ENCODE data around the gene CIAO2B. TPM values are rescaled to one million over a fixed set of nuclear protein-coding genes. Genes with fewer than 3 reads are reported as not detected.

CIAO2B gene
- total RNA-seq, 1 experiment from 2014 or later, result 83.0 TPM

DNA sequence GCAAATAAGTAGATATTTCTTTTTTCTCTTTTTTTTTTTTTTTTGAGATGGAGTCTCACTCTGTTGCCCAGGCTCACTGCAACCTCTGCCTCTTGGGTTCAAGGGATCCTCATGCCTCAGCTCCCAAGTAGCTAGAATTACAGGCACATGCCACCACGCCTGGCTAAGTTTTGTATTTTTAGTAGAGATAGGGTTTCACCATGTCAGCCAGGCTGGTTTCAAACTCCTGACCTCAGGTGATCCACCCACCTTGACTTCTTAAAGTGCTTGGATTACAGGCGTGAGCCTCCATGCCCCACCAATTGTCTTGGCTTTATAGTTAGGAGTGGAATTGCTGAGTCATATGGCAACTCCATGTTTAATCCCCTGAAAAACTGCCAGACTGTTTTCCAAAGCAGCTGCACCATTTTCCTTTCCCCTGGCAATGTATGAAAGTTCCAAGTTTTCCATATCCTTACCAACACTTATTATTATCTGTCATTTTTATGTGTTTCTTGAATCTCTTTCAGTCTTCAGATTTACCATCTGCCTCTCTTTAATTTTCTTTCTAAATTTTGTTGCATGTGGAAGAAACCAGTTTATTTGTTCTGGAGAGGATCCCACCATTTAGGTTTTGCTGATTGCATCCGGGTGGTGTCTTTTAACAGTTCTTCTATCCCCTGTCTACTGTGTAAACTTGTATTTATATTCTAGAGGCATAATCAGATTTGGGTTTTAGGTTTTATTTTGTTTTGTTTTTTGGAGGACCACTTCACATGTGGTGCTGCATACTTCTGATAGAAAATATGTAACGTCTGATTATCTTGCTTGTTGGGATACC lies 17.0 kb upstream of the CIAO2B start:
- Mint-ChIP-seq H3K9me3 (peaks cover 6 to 8% of the 10 kb centered on the region in 2 experiments; a peak in 3 of 5 replicates), H3K27me3 (ENCODE audit: low read depth) (peaks cover 8% of the 10 kb centered on the region), H3K4me3 (no peak overlapping the region), H3K4me1 (peaks cover 11 to 13% of the 10 kb centered on the region in 2 experiments), H3K27ac (no peak overlapping the region), H3K36me3 (ENCODE audit: insufficient read depth in 1 of 3, low read depth in 3 of 3) (peaks cover 0 to 8% (median 6%) of the 10 kb centered on the region in 3 experiments; a peak in 4 of 7 replicates)
- Histone ChIP-seq H3K23me2 (ENCODE audit: insufficient read length, low read depth, low read length, poor library complexity, severe bottlenecking) (no peaks in the 10 kb centered on the region), H3K79me1 (ENCODE audit: insufficient read depth, low read depth, low read length, poor library complexity, severe bottlenecking) (no peaks in the 10 kb centered on the region), H3K27ac (ENCODE audit: insufficient read length, low read depth, low read length) (no peak overlapping the region), H2AFZ (ENCODE audit: low read length) (no peak overlapping the region), H2BK20ac (ENCODE audit: low read depth, low read length, poor library complexity, severe bottlenecking) (no peak overlapping the region), H3K56ac (ENCODE audit: insufficient read length, low read depth, low read length) (no peak overlapping the region), H3K23ac (ENCODE audit: insufficient read length, low read depth, low read length) (no peak overlapping the region), H4K8ac (replicated peaks; ENCODE audit: insufficient read length, low read depth, low read length) (no peak overlapping the region), H3K9ac (ENCODE audit: extremely low read depth, insufficient read length, low read length) (no peak overlapping the region), H3K14ac (ENCODE audit: insufficient read depth, low read length) (no peak overlapping the region), H3K4ac (ENCODE audit: low read depth, low read length) (no peak overlapping the region), H3K4me2 (ENCODE audit: insufficient read depth, insufficient read length, low read length) (no peak overlapping the region), H3K27me3 (ENCODE audit: insufficient read depth, low read length) (peaks cover 14% of the 10 kb centered on the region; the same call in 1 of the 2 replicates), H3K79me2 (ENCODE audit: insufficient read depth, low read length) (no peaks in the 10 kb centered on the region), H3K4me1 (ENCODE audit: insufficient read depth, low read length) (no peaks in the 10 kb centered on the region), H4K20me1 (ENCODE audit: control insufficient read depth, insufficient read depth, insufficient read length) (no peaks in the 10 kb centered on the region), H2BK15ac (ENCODE audit: low read depth, low read length) (no peak overlapping the region), H2BK120ac (ENCODE audit: low read depth, low read length, poor library complexity, severe bottlenecking) (no peak overlapping the region), H2BK5ac (ENCODE audit: insufficient read length, low read length) (no peak overlapping the region), H3T11ph (ENCODE audit: low read length) (no peak overlapping the region), H4K5ac (ENCODE audit: insufficient read length, low read depth, low read length) (no peak overlapping the region), H2BK12ac (ENCODE audit: insufficient read length, low read depth, low read length) (no peak overlapping the region), H4K91ac (ENCODE audit: insufficient read length, low read depth, low read length) (no peak overlapping the region), H3K18ac (ENCODE audit: insufficient read length, low read depth, low read length) (no peak overlapping the region), H3K9me3 (ENCODE audit: control insufficient read depth, low read depth, low read length) (no peaks in the 10 kb centered on the region), H2AK5ac (ENCODE audit: insufficient read length, low read length) (no peak overlapping the region)
- DNase-seq, result no peak
- no CpG with 5 or more reads among the region's 4 CpGs for WGBS (ENCODE audit: extremely low coverage, insufficient read length, low lambda C conversion rate)
- TF ChIP-seq, protein P1, sequence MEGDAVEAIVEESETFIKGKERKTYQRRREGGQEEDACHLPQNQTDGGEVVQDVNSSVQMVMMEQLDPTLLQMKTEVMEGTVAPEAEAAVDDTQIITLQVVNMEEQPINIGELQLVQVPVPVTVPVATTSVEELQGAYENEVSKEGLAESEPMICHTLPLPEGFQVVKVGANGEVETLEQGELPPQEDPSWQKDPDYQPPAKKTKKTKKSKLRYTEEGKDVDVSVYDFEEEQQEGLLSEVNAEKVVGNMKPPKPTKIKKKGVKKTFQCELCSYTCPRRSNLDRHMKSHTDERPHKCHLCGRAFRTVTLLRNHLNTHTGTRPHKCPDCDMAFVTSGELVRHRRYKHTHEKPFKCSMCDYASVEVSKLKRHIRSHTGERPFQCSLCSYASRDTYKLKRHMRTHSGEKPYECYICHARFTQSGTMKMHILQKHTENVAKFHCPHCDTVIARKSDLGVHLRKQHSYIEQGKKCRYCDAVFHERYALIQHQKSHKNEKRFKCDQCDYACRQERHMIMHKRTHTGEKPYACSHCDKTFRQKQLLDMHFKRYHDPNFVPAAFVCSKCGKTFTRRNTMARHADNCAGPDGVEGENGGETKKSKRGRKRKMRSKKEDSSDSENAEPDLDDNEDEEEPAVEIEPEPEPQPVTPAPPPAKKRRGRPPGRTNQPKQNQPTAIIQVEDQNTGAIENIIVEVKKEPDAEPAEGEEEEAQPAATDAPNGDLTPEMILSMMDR (conservative IDR thresholded peaks at IDR 0.05), result no peak
